Hepatocyte (in vitro differentiated cells): ENCODE measurements around the gene USP3. TPM values are rescaled to one million over a fixed set of nuclear protein-coding genes. Genes with fewer than 3 reads are reported as not detected.

Experiments used
- DNase-seq: peaks from one replicate; pipeline ENCODE4 v3.0.0-alpha.2; 2016; ENCODE audit warnings: low spot score
- H2AFZ ChIP-seq: fragments of 200-600 bp; sonication (generic); 2 replicates; pipeline ENCODE4 v1.6.0; 2016; ENCODE audit warnings: antibody characterized with exemption, mild to moderate bottlenecking
- H3K27ac ChIP-seq: fragments of 200-600 bp; sonication (generic); 2 replicates; pipeline ENCODE4 v1.5.1; 2016; ENCODE audit warnings: mild to moderate bottlenecking
- H3K27me3 ChIP-seq: fragments of 200-600 bp; sonication (generic); 2 replicates; pipeline ENCODE4 v1.6.1; 2016
- H3K36me3 ChIP-seq: fragments of 200-600 bp; sonication (generic); replicated peaks from 2 replicates; pipeline ENCODE4 v1.5.1; 2016; ENCODE audit warnings: low read depth; ENCODE audit not compliant: insufficient read depth
- H3K4me1 ChIP-seq: fragments of 200-600 bp; sonication (generic); 2 replicates; pipeline ENCODE4 v1.5.1; 2016; ENCODE audit warnings: mild to moderate bottlenecking, moderate library complexity; ENCODE audit not compliant: insufficient read depth
- H3K4me2 ChIP-seq: fragments of 200-600 bp; sonication (generic); 2 replicates; pipeline ENCODE4 v1.6.0; 2016
- H3K4me3 ChIP-seq: fragments of 200-600 bp; sonication (generic); 2 replicates; pipeline ENCODE4 v1.5.1; 2016; ENCODE audit warnings: mild to moderate bottlenecking
- H3K79me2 ChIP-seq: fragments of 200-600 bp; sonication (generic); 2 replicates; pipeline ENCODE4 v1.6.0; 2017; ENCODE audit warnings: mild to moderate bottlenecking
- H3K9me2 ChIP-seq: fragments of 200-600 bp; sonication (generic); replicated peaks from 2 replicates; pipeline ENCODE4 v1.6.0; 2017; ENCODE audit warnings: mild to moderate bottlenecking; ENCODE audit not compliant: insufficient read depth
- H3K9me3 ChIP-seq: fragments of 200-600 bp; sonication (generic); 2 replicates; pipeline ENCODE4 v1.5.1; 2016; ENCODE audit warnings: low read depth, mild to moderate bottlenecking
- H4K20me1 ChIP-seq: fragments of 200-600 bp; sonication (generic); 2 replicates; pipeline ENCODE4 v1.6.0; 2016; ENCODE audit warnings: mild to moderate bottlenecking; ENCODE audit not compliant: insufficient read depth, poor library complexity, severe bottlenecking
- CTCF ChIP-seq: fragments of 200-600 bp; sonication (generic); IDR thresholded peaks from 2 replicates; pipeline ENCODE4 v1.5.1; 2016; ENCODE audit warnings: antibody characterized with exemption, mild to moderate bottlenecking; ENCODE audit not compliant: poor library complexity
- EZH2 ChIP-seq: fragments of 200-600 bp; sonication (generic); IDR thresholded peaks from 2 replicates; pipeline ENCODE4 v1.6.1; 2016; ENCODE audit warnings: antibody characterized with exemption, mild to moderate bottlenecking, borderline replicate concordance
- EZH2phosphoT487 ChIP-seq: fragments of 200-600 bp; sonication (generic); IDR thresholded peaks from one replicate; pipeline ENCODE4 v1.6.1; 2018; ENCODE audit warnings: antibody characterized with exemption, mild to moderate bottlenecking, low read depth, moderate library complexity; ENCODE audit not compliant: unreplicated experiment, severe bottlenecking
- WGBS: methylation state at CpG from one replicate; pipeline ENCODE4 v1.1.6; 2016; ENCODE audit warnings: low lambda C conversion rate; ENCODE audit errors: missing lambda C conversion rate; 5-methylcytosine and 5-hydroxymethylcytosine counted together
- polyA plus RNA-seq: library from polyadenylated mRNA; unstranded; fragments of >200 nt; fragmentation: Nextera tagmentation; extraction: Ambion mirVana; gene quantifications from 2 replicates; pipeline ENCODE4 v1.2.1, GENCODE V29; 2016
- total RNA-seq: library from RNA; depleted of rRNA; stranded (reverse); fragments of >200 nt; gene quantifications from 2 replicates; pipeline ENCODE4 v1.2.3, GENCODE V29; 2014

USP3 gene
- total and polyA plus RNA-seq, 2 experiments from 2014 or later: 30.5 to 61.2 TPM

GRCh38 chr15:63501256-63502089, 2.9 kb upstream of the USP3 start:
- H3K9me3 ChIP-seq: no peaks in the 10 kb centered on the region
- WGBS: 27% methylated on average over 21 of the region's 21 CpGs
- peaks cover 8% of the 10 kb centered on the region for H4K20me1 ChIP-seq
- H3K4me3 ChIP-seq: no peak overlapping the region
- no peaks in the 10 kb centered on the region for H3K36me3 ChIP-seq
- H3K4me1 ChIP-seq: peaks cover 38% of the 10 kb centered on the region
- TF ChIP-seq EZH2: no peak
- TF ChIP-seq EZH2phosphoT487: no peak
- no peak for TF ChIP-seq CTCF
- peak overlapping the region; percentile 36 for H2AFZ ChIP-seq
- no peaks in the 10 kb centered on the region for H3K27me3 ChIP-seq
- H3K79me2 ChIP-seq: peaks cover 14% of the 10 kb centered on the region
- DNase-seq: peak; percentile 88
- no peaks in the 10 kb centered on the region for H3K9me2 ChIP-seq
- peak overlapping the region; percentile 87 for H3K4me2 ChIP-seq
- peak overlapping the region; percentile 99 for H3K27ac ChIP-seq

- Histone ChIP-seq H3K4me2 (peak overlapping the region; percentile 87), H2AFZ (peak overlapping the region; percentile 10), H3K27ac (peak overlapping the region; percentile 99), H3K9me2 (no peaks in the 10 kb centered on the region), H3K4me3 (no peak overlapping the region), H3K79me2 (peaks cover 22% of the 10 kb centered on the region), H3K27me3 (no peaks in the 10 kb centered on the region), H4K20me1 (peaks cover 16% of the 10 kb centered on the region), H3K4me1 (peaks cover 40% of the 10 kb centered on the region), H3K36me3 (no peaks in the 10 kb centered on the region), H3K9me3 (no peaks in the 10 kb centered on the region)
- WGBS: 67% methylated on average over 15 of the region's 15 CpGs
- TF ChIP-seq EZH2: no peak
- DNase-seq: peak; percentile 34
These were observed 2.1 kb upstream of the USP3 start for GRCh38 chr15:63502137-63502766.

GRCh38 chr15:63502843-63503738, 1.3 kb upstream of the USP3 start:
- DNase-seq: peak; percentile 95
- peaks cover 30% of the 10 kb centered on the region for H3K79me2 ChIP-seq
- no peaks in the 10 kb centered on the region for H3K36me3 ChIP-seq
- H3K27ac ChIP-seq: peak overlapping the region; percentile 99
- peak overlapping the region; percentile 10 for H2AFZ ChIP-seq
- WGBS: 16% methylated on average over 34 of the region's 34 CpGs
- peak overlapping the region; percentile 87 for H3K4me2 ChIP-seq
- H3K9me2 ChIP-seq: no peaks in the 10 kb centered on the region
- H3K9me3 ChIP-seq: no peaks in the 10 kb centered on the region
- H3K27me3 ChIP-seq: no peaks in the 10 kb centered on the region
- H3K4me1 ChIP-seq: peaks cover 43% of the 10 kb centered on the region
- H3K4me3 ChIP-seq: no peak overlapping the region
- TF ChIP-seq EZH2 (no peak), CTCF (no peak), EZH2phosphoT487 (no peak)
- H4K20me1 ChIP-seq: peaks cover 23% of the 10 kb centered on the region
